ENCODE results near the gene RASSF5. TPM values are rescaled to one million over a fixed set of nuclear protein-coding genes. Genes with fewer than 3 reads are reported as not detected.

The RASSF5 gene
- total and polyA plus RNA-seq, 9 of the 15 experiments (the other 6 are each of a cell fraction or from before 2014, with no cell fraction given), result 6.1 to 41.0 (median 25.2) TPM

GRCh38 chr1:206472454-206472853, 34.9 kb upstream of the RASSF5 start (continued):
- no peak for TF ChIP-seq TAF9B (IDR thresholded peaks at IDR 0.05; ENCODE audit: partially characterized antibody)
- TF ChIP-seq RBM34 (IDR thresholded peaks at IDR 0.05; ENCODE audit: borderline replicate concordance, insufficient read depth, low read length), result no peak
- no peak for TF ChIP-seq ZFX (CRISPR knock-in tag; IDR thresholded peaks at IDR 0.05)
- no peak for TF ChIP-seq ZNF639 (CRISPR knock-in tag; conservative IDR thresholded peaks at IDR 0.05 in 1 of 2, IDR thresholded peaks at IDR 0.05 in 1 of 2)
- no peak for TF ChIP-seq TCFL5 (CRISPR knock-in tag; conservative IDR thresholded peaks at IDR 0.05)
- TF ChIP-seq ZNF830 (CRISPR knock-in tag; IDR thresholded peaks at IDR 0.05), result no peak
- no peak for TF ChIP-seq HCFC1 (IDR thresholded peaks at IDR 0.05; ENCODE audit: low read depth, low read length)
- TF ChIP-seq ELF1 (tag; IDR thresholded peaks at IDR 0.05), result no peak
- TF ChIP-seq ZNF347 (CRISPR knock-in tag; IDR thresholded peaks at IDR 0.05; ENCODE audit: low read depth), result no peak
- TF ChIP-seq ATF4 (CRISPR knock-in tag; IDR thresholded peaks at IDR 0.05), result no peak
- TF ChIP-seq CLOCK (CRISPR knock-in tag; IDR thresholded peaks at IDR 0.05; ENCODE audit: borderline replicate concordance), result no peak
- no peak for TF ChIP-seq ZNF740 (CRISPR knock-in tag; IDR thresholded peaks at IDR 0.05)
- no peak for TF ChIP-seq ZNF740 (tag; IDR thresholded peaks at IDR 0.05)
- no peak for TF ChIP-seq ZSCAN29 (IDR thresholded peaks at IDR 0.05)
- TF ChIP-seq SNIP1 (IDR thresholded peaks at IDR 0.05; ENCODE audit: low read depth), result no peak
- TF ChIP-seq CREM (IDR thresholded peaks at IDR 0.05; ENCODE audit: low read depth), result no peak
- TF ChIP-seq HBP1 (CRISPR knock-in tag; IDR thresholded peaks at IDR 0.05), result peak; percentile 54; the same call in 1 of the 2 replicates
- peak; percentile 83; the same call in 1 of the 2 replicates for TF ChIP-seq ZNF75A (CRISPR knock-in tag; IDR thresholded peaks at IDR 0.05)
- TF ChIP-seq CCNT2 (IDR thresholded peaks at IDR 0.05; ENCODE audit: borderline replicate concordance, extremely low read depth, insufficient read length, low read depth, low read length), result no peak
- TF ChIP-seq NFE2L1 (tag; IDR thresholded peaks at IDR 0.05; ENCODE audit: borderline replicate concordance, low read depth), result no peak
- TF ChIP-seq ZNF668 (CRISPR knock-in tag; IDR thresholded peaks at IDR 0.05), result no peak
- TF ChIP-seq BRF1 (IDR thresholded peaks at IDR 0.05; ENCODE audit: borderline replicate concordance, extremely low read depth, insufficient read length), result no peak

All from K562 (cell line).